Liver (tissue), 9 donors: ENCODE measurements around the gene PIN1. TPM values are rescaled to one million over a fixed set of nuclear protein-coding genes. Genes with fewer than 3 reads are reported as not detected.

ENCODE experiments used
- DNase-seq: peaks from one replicate; pipeline ENCODE4 v3.0.0-alpha.2; 2017; ENCODE audit warnings: low spot score
- H3K27ac ChIP-seq, 2 donors: one replicate each; pipeline ENCODE4 v1.7.0; 2013; ENCODE audit warnings: inconsistent platforms in 2 of 2, low read length in 2 of 2, control low read depth in 1 of 2, low read depth in 1 of 2, mild to moderate bottlenecking in 1 of 2
- H3K27me3 ChIP-seq, 4 donors: one replicate each; pipeline versions ENCODE4 v1.6.1 to v1.7.0; 2013; ENCODE audit warnings: low read length in 3 of 4, inconsistent platforms in 1 of 4, mild to moderate bottlenecking in 1 of 4, moderate library complexity in 1 of 4; ENCODE audit not compliant: control insufficient read depth in 4 of 4, insufficient read depth in 4 of 4
- H3K36me3 ChIP-seq, 4 donors: one replicate each; pipeline versions ENCODE4 v1.6.1 to v1.7.0; 2013; ENCODE audit warnings: low read length in 3 of 4, mild to moderate bottlenecking in 3 of 4, low read depth in 1 of 4, moderate library complexity in 1 of 4; ENCODE audit not compliant: control insufficient read depth in 4 of 4, insufficient read depth in 3 of 4
- H3K4me1 ChIP-seq, 4 donors: one replicate each; pipeline versions ENCODE4 v1.6.1 to v1.7.0; 2013; ENCODE audit warnings: low read length in 3 of 4, mild to moderate bottlenecking in 3 of 4, moderate library complexity in 1 of 4; ENCODE audit not compliant: control insufficient read depth in 4 of 4, insufficient read depth in 4 of 4
- H3K4me3 ChIP-seq, 3 donors: one replicate each; pipeline versions ENCODE4 v1.6.1 to v1.7.0; 2013; ENCODE audit warnings: low read length in 3 of 3, control low read depth in 1 of 3, low read depth in 1 of 3, mild to moderate bottlenecking in 1 of 3
- H3K9ac ChIP-seq, 2 donors: one replicate each; pipeline ENCODE4 v1.7.0; 2013; ENCODE audit warnings: low read length in 2 of 2, mild to moderate bottlenecking in 2 of 2, moderate library complexity in 2 of 2, control low read depth in 1 of 2, low read depth in 1 of 2
- H3K9me3 ChIP-seq, 4 donors: one replicate each; pipeline versions ENCODE4 v1.6.1 to v1.7.0; 2013; ENCODE audit warnings: low read length in 3 of 4; ENCODE audit not compliant: control insufficient read depth in 4 of 4
- CTCF ChIP-seq: fragments of 150-350 bp; IDR thresholded peaks from 2 replicates; pipeline ENCODE4 v1.5.1; 2017; ENCODE audit warnings: improper control_type of control experiment, low read depth, low read length; ENCODE audit not compliant: missing input control
- EGR1 ChIP-seq, 2 donors: IDR thresholded peaks; 2 replicates each; pipeline ENCODE4 v1.6.1; 2016 to 2018; ENCODE audit warnings: antibody characterized with exemption in 2 of 2, low read depth in 2 of 2
- FOXA1 ChIP-seq: IDR thresholded peaks from 2 replicates; pipeline ENCODE4 v1.6.1; 2016; ENCODE audit warnings: antibody characterized with exemption
- FOXA2 ChIP-seq: IDR thresholded peaks from 2 replicates; pipeline ENCODE4 v1.6.1; 2016; ENCODE audit warnings: antibody characterized with exemption
- GABPA ChIP-seq, 2 donors: IDR thresholded peaks in 1 of 2; conservative IDR thresholded peaks in 1 of 2; 2 replicates each; pipeline ENCODE4 v1.6.1; 2016; ENCODE audit warnings: antibody characterized with exemption in 2 of 2, mild to moderate bottlenecking in 1 of 2, moderate library complexity in 1 of 2
- HNF4A ChIP-seq, 2 donors: conservative IDR thresholded peaks; 2 replicates each; pipeline ENCODE4 v1.6.1; 2016; ENCODE audit warnings: antibody characterized with exemption in 2 of 2, mild to moderate bottlenecking in 2 of 2
- HNF4G ChIP-seq: IDR thresholded peaks from 2 replicates; pipeline ENCODE4 v1.6.1; 2016; ENCODE audit warnings: antibody characterized with exemption
- JUND ChIP-seq, 2 donors: IDR thresholded peaks; 2 replicates each; pipeline ENCODE4 v1.6.1; 2016; ENCODE audit warnings: antibody characterized with exemption in 2 of 2
- NR2F2 ChIP-seq: IDR thresholded peaks from 2 replicates; pipeline ENCODE4 v1.6.1; 2016; ENCODE audit warnings: antibody characterized with exemption
- RAD21 ChIP-seq, 2 donors: IDR thresholded peaks; 2 replicates each; pipeline ENCODE4 v1.6.1; 2016; ENCODE audit warnings: antibody characterized with exemption in 2 of 2, mild to moderate bottlenecking in 2 of 2
- REST ChIP-seq: IDR thresholded peaks from 2 replicates; pipeline ENCODE4 v1.6.1; 2016; ENCODE audit warnings: antibody characterized with exemption, mild to moderate bottlenecking
- RXRA ChIP-seq, 2 donors: IDR thresholded peaks; 2 replicates each; pipeline ENCODE4 v1.6.1; 2017 to 2018; ENCODE audit warnings: antibody characterized with exemption in 2 of 2, mild to moderate bottlenecking in 1 of 2
- SP1 ChIP-seq: IDR thresholded peaks from 2 replicates; pipeline ENCODE4 v1.6.1; 2018; ENCODE audit warnings: antibody characterized with exemption, mild to moderate bottlenecking
- TAF1 ChIP-seq: conservative IDR thresholded peaks from 2 replicates; pipeline ENCODE4 v1.6.1; 2016; ENCODE audit warnings: antibody characterized with exemption, mild to moderate bottlenecking
- YY1 ChIP-seq: IDR thresholded peaks from 2 replicates; pipeline ENCODE4 v1.6.1; 2016; ENCODE audit warnings: antibody characterized with exemption, mild to moderate bottlenecking
- WGBS: extraction: QIAGEN DNeasy Blood & Tissue Kit; methylation state at CpG from one replicate; pipeline ENCODE4 v1.1.7; 2013; 5-methylcytosine and 5-hydroxymethylcytosine counted together
- polyA plus RNA-seq, 2 donors: library from polyadenylated mRNA; stranded (reverse) in 1 of 2; unstranded in 1 of 2; fragments of 200-250 nt in 1 of 2; fragments of >200 nt in 1 of 2; fragmentation: Nextera tagmentation in 1 of 2; extraction: Ambion mirVana in 1 of 2; gene quantifications; one replicate each; pipeline versions ENCODE4 v1.2.1 to v1.2.3, GENCODE V29; 2013 to 2015
- total RNA-seq, 2 donors: library from RNA; depleted of rRNA; stranded (reverse); fragments of >200 nt; gene quantifications; one replicate each; pipeline ENCODE4 v1.2.3, GENCODE V29; 2014
- TF ChIP-seq, protein P1 (sequence below): IDR thresholded peaks from 2 replicates; pipeline ENCODE4 v1.6.1; 2016; ENCODE audit warnings: antibody characterized with exemption
- TF ChIP-seq, protein P2 (sequence below): IDR thresholded peaks from 2 replicates; pipeline ENCODE4 v1.6.1; 2016; ENCODE audit warnings: antibody characterized with exemption
- TF ChIP-seq, protein P3 (sequence below): IDR thresholded peaks from 2 replicates; pipeline ENCODE4 v1.6.1; 2016; ENCODE audit warnings: antibody characterized with exemption
- donor health status: healthy.
- donor health status: healthy.
- donor health status: healthy.
- donor health status: healthy.
- donor health status: healthy.

PIN1 gene
- total and polyA plus RNA-seq, 4 donors, result 34.4 to 51.3 (median 39.9) TPM

DNA sequence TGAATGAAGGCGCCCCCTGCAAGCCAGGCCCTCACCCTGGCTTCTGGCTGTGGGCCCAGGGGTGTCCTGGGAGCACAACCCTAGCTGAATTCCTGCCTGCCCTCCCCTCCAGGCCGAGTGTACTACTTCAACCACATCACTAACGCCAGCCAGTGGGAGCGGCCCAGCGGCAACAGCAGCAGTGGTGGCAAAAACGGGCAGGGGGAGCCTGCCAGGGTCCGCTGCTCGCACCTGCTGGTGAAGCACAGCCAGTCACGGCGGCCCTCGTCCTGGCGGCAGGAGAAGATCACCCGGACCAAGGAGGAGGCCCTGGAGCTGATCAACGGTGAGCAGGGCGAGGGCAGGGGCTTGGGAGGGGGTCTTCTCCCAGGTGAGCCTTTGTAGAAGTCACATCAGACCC lies 3.2 kb downstream of the PIN1 start:
- peaks cover 2 to 26% (median 18%) of the 10 kb centered on the region in 4 donors for H3K36me3 ChIP-seq
- no peaks in the 10 kb centered on the region for H3K27me3 ChIP-seq
- 96% methylated on average over 15 of the region's 15 CpGs for WGBS
- no peak overlapping the region for H3K27ac ChIP-seq
- TF ChIP-seq EGR1 (IDR thresholded peaks at IDR 0.05; ENCODE audit: low read depth in 2 of 2) (no peak), RXRA (IDR thresholded peaks at IDR 0.05) (no peak), YY1 (no peak), CTCF (no peak), FOXA2 (no peak), TAF1 (no peak), NR2F2 (no peak), RAD21 (IDR thresholded peaks at IDR 0.05) (no peak), REST (no peak), HNF4A (conservative IDR thresholded peaks at IDR 0.05) (no peak), JUND (IDR thresholded peaks at IDR 0.05) (no peak), HNF4G (no peak), GABPA (IDR thresholded peaks at IDR 0.05 in 1 of 2, conservative IDR thresholded peaks at IDR 0.05 in 1 of 2) (no peak), FOXA1 (no peak), SP1 (no peak)
- TF ChIP-seq, protein P1, sequence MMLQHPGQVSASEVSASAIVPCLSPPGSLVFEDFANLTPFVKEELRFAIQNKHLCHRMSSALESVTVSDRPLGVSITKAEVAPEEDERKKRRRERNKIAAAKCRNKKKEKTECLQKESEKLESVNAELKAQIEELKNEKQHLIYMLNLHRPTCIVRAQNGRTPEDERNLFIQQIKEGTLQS, result no peak
- TF ChIP-seq, protein P2, sequence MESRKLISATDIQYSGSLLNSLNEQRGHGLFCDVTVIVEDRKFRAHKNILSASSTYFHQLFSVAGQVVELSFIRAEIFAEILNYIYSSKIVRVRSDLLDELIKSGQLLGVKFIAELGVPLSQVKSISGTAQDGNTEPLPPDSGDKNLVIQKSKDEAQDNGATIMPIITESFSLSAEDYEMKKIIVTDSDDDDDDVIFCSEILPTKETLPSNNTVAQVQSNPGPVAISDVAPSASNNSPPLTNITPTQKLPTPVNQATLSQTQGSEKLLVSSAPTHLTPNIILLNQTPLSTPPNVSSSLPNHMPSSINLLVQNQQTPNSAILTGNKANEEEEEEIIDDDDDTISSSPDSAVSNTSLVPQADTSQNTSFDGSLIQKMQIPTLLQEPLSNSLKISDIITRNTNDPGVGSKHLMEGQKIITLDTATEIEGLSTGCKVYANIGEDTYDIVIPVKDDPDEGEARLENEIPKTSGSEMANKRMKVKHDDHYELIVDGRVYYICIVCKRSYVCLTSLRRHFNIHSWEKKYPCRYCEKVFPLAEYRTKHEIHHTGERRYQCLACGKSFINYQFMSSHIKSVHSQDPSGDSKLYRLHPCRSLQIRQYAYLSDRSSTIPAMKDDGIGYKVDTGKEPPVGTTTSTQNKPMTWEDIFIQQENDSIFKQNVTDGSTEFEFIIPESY, result no peak
- TF ChIP-seq, protein P3, sequence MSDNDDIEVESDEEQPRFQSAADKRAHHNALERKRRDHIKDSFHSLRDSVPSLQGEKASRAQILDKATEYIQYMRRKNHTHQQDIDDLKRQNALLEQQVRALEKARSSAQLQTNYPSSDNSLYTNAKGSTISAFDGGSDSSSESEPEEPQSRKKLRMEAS, result no peak
- no peak overlapping the region for H3K4me3 ChIP-seq
- no peak overlapping the region for H3K9ac ChIP-seq
- no peak for DNase-seq
- H3K4me1 ChIP-seq, result peaks cover 3 to 21% (median 15%) of the 10 kb centered on the region in 4 donors
- no peaks in the 10 kb centered on the region for H3K9me3 ChIP-seq
